ENCODE measurements around the gene RCOR1.

- TF ChIP-seq, protein P1, sequence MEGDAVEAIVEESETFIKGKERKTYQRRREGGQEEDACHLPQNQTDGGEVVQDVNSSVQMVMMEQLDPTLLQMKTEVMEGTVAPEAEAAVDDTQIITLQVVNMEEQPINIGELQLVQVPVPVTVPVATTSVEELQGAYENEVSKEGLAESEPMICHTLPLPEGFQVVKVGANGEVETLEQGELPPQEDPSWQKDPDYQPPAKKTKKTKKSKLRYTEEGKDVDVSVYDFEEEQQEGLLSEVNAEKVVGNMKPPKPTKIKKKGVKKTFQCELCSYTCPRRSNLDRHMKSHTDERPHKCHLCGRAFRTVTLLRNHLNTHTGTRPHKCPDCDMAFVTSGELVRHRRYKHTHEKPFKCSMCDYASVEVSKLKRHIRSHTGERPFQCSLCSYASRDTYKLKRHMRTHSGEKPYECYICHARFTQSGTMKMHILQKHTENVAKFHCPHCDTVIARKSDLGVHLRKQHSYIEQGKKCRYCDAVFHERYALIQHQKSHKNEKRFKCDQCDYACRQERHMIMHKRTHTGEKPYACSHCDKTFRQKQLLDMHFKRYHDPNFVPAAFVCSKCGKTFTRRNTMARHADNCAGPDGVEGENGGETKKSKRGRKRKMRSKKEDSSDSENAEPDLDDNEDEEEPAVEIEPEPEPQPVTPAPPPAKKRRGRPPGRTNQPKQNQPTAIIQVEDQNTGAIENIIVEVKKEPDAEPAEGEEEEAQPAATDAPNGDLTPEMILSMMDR (optimal IDR thresholded peaks at IDR 0.05 in 1 of 3, IDR thresholded peaks at IDR 0.05 in 1 of 3, conservative IDR thresholded peaks at IDR 0.05 in 1 of 3; ENCODE audit: extremely low read depth in 1 of 3, insufficient read depth in 2 of 3, low read length in 3 of 3) = no peak
- no peak for TF ChIP-seq EZH2 (IDR thresholded peaks at IDR 0.05; ENCODE audit: low read length)
Measured at GRCh38 chr14:102695167-102695555, 102.7 kb downstream of the RCOR1 start.

Measured in keratinocyte (primary cell).